ENCODE measurements around the gene MYH11. TPM values are rescaled to one million over a fixed set of nuclear protein-coding genes. Genes with fewer than 3 reads are reported as not detected.
"Not testable (repeated sequence)": the region's sequence is repeated elsewhere in the genome, so short reads cannot be mapped to it uniquely, and the experiment has no call there.

The MYH11 gene
- total RNA-seq, 2 donors from 2014 or later = 2,411 to 2,456 TPM

GRCh38 chr16:15853021-15853420, 3.8 kb downstream of the MYH11 start:
- Histone ChIP-seq H3K27me3 (replicated peaks; ENCODE audit: insufficient read depth) (no peaks in the 10 kb centered on the region), H3K27ac (peak overlapping the region; percentile 77 to 94), H3K9me3 (no peaks in the 10 kb centered on the region), H3K4me3 (peak overlapping the region; percentile 89), H3K36me3 (peaks cover 12% of the 10 kb centered on the region), H3K4me1 (ENCODE audit: control insufficient read depth in 1 of 2, low read depth in 2 of 2) (peaks cover 17 to 50% of the 10 kb centered on the region in 2 donors)
- no peak for DNase-seq (ENCODE audit: low spot score)
- ATAC-seq (ENCODE audit: insufficient number of reproducible peaks, low FRiP score, low read depth) = no peak
- TF ChIP-seq CTCF (IDR thresholded peaks at IDR 0.05) = no peak

GRCh38 chr16:15850555-15850954, 6.3 kb downstream of the MYH11 start:
- DNase-seq (ENCODE audit: low spot score); H3K9me3 ChIP-seq; H3K27me3 ChIP-seq (replicated peaks; ENCODE audit: insufficient read depth); ATAC-seq (ENCODE audit: insufficient number of reproducible peaks, low FRiP score, low read depth): not testable (repeated sequence)
- Histone ChIP-seq H3K4me3 (peak overlapping the region; percentile 89), H3K36me3 (peaks cover 12% of the 10 kb centered on the region), H3K27ac (peak overlapping the region; percentile 55 to 77), H3K4me1 (ENCODE audit: control insufficient read depth in 1 of 2, low read depth in 2 of 2) (peaks cover 24 to 68% of the 10 kb centered on the region in 2 donors)

- Histone ChIP-seq H3K4me1 (ENCODE audit: control insufficient read depth in 1 of 2, low read depth in 2 of 2) (peaks cover 24 to 80% of the 10 kb centered on the region in 2 donors), H3K9me3 (no peaks in the 10 kb centered on the region), H3K27ac (peak overlapping the region; percentile 55 to 77), H3K4me3 (peak overlapping the region; percentile 89), H3K27me3 (replicated peaks; ENCODE audit: insufficient read depth) (no peaks in the 10 kb centered on the region), H3K36me3 (peaks cover 12% of the 10 kb centered on the region)
- no peak for TF ChIP-seq CTCF (IDR thresholded peaks at IDR 0.05)
- no peak for DNase-seq (ENCODE audit: low spot score)
- no peak for ATAC-seq (ENCODE audit: insufficient number of reproducible peaks, low FRiP score, low read depth)
These were observed 7.4 kb downstream of the MYH11 start for GRCh38 chr16:15849209-15849981.

GRCh38 chr16:15847611-15848175, 9.1 kb downstream of the MYH11 start:
- ATAC-seq (ENCODE audit: insufficient number of reproducible peaks, low FRiP score, low read depth) = no peak
- H3K9me3 ChIP-seq = no peaks in the 10 kb centered on the region
- DNase-seq (ENCODE audit: low spot score) = no peak
- no peak for TF ChIP-seq CTCF (IDR thresholded peaks at IDR 0.05)
- peak overlapping the region; percentile 25 for H3K4me3 ChIP-seq
- H3K4me1 ChIP-seq (ENCODE audit: control insufficient read depth in 1 of 2, low read depth in 2 of 2) = peaks cover 28 to 97% of the 10 kb centered on the region in 2 donors
- H3K36me3 ChIP-seq = peaks cover 8% of the 10 kb centered on the region
- peak overlapping the region; percentile 55 to 77 for H3K27ac ChIP-seq
- H3K27me3 ChIP-seq (replicated peaks; ENCODE audit: insufficient read depth) = no peaks in the 10 kb centered on the region

- Histone ChIP-seq H3K4me3 (peak overlapping the region; percentile 7), H3K27me3 (replicated peaks; ENCODE audit: insufficient read depth) (no peaks in the 10 kb centered on the region), H3K9me3 (no peaks in the 10 kb centered on the region), H3K36me3 (peaks cover 6% of the 10 kb centered on the region), H3K4me1 (ENCODE audit: control insufficient read depth in 1 of 2, low read depth in 2 of 2) (peaks cover 36 to 100% of the 10 kb centered on the region in 2 donors), H3K27ac (peak overlapping the region; percentile 55 to 77)
- ATAC-seq (ENCODE audit: insufficient number of reproducible peaks, low FRiP score, low read depth) (no peak), DNase-seq (ENCODE audit: low spot score) (no peak)
- no peak for TF ChIP-seq CTCF (IDR thresholded peaks at IDR 0.05)
These were observed 10.3 kb downstream of the MYH11 start for GRCh38 chr16:15846510-15846909.

All from thoracic aorta (tissue), 2 donors.